SKM-1 (cell line): Measurements from ENCODE around the gene LANCL1.
A peak's percentile ranks its signal among the peaks of the same experiment; 100 is the strongest.
"Not testable (repeated sequence)": the region's sequence is repeated elsewhere in the genome, so short reads cannot be mapped to it uniquely, and the experiment has no call there.

Source experiments
- DNase-seq: peaks from one replicate; lab custom pipeline; 2025; ENCODE audit not compliant: unreplicated experiment; lab: John Stamatoyannopoulos, UW

The LANCL1 gene

DNA sequence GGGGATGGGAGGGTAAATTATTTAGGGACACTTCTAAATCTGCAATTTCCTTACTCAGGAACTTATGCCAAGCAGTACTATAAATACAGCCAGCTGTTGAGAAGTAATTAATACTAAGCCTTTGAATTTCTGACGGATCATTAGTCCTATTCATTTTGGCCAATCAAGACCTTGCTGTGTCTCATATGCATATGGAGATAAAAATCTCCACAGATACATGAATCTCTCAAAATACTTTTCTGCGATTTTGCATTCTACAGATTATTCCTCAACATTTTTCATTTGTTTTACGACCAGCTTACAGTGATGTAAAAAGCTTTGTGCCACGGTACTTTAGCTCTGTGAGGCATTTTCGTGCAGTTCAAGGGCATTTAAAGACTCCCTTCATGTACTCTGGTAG is 16.7 kb downstream of the LANCL1 start:
- DNase-seq, result no peak

DNA sequence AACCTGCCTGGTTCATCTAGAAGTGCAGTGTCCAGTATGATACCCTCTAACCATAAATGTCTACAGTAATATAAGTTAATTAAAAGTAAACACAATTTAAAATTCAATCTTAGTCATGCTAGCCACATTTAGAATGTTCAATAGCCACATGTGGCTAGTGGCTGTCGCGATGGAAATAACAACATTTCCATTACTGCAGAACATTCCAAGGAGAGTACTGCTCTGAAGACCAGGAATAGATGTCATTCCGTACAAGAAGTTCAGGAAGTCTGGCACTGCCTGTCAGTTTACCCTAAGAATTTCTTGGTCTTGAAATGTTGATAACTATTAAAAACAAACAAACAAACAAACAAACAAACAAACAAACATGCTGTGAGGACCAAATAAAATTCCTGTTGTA is 17.2 kb downstream of the LANCL1 start:
- no peak for DNase-seq

DNA sequence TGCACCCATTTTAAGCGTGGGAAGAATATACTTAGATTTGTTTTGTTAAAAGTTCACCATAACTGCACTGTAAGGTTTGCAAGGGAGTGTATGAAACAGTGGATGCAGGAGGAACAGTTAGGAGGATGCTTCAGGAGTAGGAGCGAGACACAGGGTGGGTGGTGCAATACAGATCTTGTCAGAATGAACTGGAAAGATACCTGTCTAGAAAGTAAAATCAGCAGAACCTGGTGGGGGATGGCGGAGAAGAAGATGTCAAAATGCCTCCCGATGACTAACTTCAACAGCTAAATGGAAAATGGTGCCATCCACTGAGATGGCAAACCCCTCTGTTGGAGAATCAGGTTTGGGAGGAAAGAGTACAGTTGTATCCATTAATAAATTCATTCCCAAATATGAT is 18.2 kb downstream of the LANCL1 start:
- DNase-seq, result no peak

DNA sequence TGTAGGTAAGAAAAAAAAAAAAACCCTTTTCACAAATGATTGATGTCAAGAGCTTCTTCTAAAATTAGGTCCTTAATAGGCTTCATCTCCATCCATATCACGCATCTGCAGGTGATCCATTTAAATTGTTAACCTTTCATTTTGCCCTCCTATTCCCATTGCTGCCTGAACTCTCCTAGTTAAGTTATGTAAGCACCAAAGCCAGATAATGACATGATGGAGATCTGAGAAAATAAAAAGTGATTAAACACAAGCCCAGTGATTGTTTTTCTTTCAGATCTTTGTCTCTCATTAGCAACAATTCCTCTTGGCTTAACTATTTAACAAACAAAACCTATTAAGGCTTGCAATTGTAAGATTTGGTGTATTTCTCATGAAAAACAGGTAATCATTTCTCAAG is 20.0 kb downstream of the LANCL1 start:
- no peak for DNase-seq

DNA sequence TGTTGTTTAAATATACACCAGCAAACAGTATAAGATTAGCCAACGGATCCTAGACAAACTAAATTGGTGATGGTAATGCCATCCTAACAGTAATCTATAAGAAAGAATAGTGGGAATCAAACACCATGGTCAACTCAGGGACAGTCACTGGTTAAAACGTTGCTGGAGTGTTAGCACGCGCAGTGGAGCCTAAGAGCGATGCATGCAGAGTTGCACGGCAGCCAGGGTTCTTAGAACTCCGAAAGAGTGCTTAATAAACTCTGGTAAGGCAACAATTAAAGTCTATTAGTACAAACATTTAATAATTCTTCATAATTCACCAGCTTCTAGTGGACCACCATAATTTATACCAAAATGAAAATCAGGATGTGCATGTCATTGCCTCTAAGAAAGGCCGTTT is 22.2 kb downstream of the LANCL1 start:
- DNase-seq, result no peak

DNA sequence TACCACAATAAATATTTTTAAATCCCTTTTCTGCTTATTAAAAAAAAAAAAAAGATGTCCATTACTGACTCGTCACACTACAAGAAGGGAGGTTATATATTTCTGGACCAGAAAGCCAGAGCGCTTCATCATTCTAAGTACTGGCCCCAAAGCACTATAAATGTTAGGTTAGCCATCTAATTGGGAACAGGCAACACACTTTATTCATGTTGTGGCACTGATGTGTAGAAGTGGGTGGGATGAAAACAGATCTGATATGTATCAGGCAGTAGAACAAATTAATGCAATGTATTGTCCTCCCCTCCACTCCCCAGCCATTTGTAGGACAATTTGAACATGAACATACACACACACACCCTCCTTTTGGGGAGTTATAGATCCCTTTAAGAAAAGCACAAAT is 24.4 kb downstream of the LANCL1 start:
- no peak for DNase-seq

DNA sequence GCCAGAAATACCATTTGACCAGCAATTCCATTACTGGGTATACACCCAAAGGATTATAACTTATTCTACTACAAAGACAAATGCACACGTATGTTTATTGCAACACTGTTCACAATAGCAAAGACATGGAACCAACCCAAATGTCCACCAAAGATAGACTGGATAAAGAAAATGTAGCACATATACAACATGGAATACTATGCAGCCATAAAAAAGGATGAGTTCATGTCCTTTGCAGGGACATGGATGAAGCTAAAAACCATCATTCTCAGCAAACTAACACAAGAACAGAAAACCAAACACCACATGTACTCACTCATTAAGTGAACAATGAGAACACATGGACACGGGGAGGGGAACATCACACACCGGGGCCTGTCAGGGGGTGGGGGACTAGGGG is 25.6 kb downstream of the LANCL1 start:
- not testable (repeated sequence) for DNase-seq

DNA sequence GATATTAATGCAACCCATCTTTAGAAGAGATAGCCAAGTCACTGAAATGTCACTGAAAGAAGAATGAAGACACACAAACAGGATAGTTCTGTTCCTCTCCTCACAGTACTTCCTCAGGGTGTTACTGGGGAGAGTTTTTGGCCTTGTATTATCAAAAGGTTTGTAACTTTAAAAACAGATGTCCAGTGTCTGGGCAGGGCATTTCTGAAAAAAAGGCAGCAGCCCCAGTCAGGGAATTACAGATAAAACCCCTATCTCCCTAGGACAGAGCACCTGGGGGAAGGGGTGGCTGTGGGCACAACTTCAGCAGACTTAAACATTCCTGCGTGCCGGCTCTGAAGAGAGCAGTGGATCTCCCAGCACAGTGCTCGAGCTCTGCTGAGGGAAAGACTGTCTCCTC is 30.8 kb downstream of the LANCL1 start:
- DNase-seq, result no peak

DNA sequence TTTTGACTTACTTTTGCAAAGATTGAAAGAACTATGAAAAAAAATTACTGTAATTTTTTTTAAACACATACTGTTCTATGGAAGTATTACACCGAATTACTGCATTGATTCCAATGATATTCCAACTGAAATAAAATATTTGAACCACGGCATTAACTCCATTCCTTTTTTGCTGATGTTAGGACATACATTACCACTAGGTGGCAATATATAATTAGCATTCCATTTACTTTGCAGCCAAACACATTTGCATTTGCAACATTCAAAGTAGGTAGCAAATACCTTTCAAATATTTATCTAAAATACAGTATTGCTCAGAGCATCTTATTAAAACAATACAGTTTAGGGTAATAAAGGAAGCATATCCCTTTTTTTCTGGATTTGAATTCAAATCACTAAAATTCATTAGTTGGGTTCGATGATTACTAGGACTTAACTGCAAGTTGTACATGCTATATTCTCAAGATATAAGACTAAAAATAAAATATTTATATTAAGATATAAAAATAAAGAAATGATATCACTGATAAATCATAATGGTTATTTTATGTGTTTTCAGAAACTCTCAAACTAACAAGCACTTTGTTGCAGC is 31.3 kb downstream of the LANCL1 start:
- DNase-seq, result peak; percentile 31

DNA sequence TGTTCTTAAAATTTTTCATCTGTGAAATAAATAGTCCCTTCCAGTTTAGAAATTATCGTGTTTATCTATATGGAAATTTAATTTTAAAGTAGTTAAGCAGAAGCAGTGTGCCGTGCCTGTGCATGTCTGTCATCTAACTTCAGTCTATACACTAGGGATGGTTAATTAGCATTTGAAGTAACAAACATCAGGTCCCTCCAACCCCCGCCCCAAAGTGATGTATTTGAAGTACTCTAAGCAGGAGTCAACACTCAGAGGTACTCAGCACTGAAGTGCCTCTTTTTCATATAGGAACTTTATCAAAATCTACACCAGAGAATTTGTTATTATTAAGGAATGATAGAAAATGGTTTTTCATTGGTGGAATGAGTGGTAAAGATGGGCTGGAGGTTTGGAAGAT is 33.0 kb downstream of the LANCL1 start:
- no peak for DNase-seq

DNA sequence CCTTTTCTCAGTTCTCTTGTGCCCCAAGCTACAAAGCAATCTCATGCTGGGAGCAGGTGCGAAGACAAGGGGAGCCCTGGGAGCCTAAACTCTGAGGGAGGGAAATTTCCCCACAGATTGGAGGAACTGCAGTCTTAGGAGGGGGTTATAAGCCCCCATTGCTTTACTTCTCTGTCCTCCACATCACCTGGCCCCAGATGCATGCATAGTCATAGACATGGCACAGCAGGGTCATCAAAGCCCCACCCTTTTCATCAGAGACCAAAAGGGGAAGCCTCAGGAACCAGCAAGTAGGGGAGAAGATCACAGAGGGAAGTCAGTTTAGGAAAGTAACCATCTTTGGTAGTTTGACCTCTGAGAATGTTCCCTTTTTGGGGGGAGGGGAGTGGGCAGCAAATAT is 33.7 kb downstream of the LANCL1 start:
- DNase-seq, result peak; percentile 18

DNA sequence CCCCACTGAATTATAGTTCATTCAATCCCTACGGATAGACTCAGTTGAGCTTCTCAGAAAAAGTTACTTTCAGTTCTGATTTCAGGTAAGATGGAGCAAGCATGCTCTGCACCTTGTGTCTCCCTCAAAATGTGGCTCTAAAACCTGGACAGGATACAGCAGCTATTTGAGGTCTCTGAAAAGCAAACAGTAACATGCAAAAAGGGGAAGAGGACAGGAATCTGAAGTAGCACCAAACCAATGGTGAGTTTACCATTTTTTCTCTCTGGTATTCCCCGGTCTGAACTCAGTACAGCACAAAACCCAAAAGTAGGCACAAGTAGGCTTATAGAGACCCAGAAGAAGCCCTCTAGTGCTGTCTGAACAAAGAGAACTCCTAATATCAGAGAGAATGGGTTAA is 34.1 kb downstream of the LANCL1 start:
- DNase-seq, result no peak

DNA sequence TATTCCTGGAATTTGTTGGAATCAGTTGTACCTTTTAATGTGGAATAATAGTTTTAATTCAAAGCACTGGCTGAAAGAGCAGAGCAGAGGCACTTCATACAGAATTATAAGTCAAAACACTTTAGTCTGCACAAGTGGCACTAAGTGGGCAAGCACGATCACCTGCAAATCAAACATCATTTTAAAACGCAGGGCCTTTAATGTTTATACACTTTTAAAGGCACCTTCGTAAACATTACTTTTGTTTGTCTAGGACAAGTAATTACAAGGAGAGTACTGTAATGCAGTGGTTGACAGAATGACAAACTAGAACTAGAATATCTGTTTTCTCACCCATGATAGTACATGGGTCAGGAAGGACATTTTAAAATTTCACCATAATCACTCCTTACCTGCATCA is 36.4 kb downstream of the LANCL1 start:
- DNase-seq, result no peak

DNA sequence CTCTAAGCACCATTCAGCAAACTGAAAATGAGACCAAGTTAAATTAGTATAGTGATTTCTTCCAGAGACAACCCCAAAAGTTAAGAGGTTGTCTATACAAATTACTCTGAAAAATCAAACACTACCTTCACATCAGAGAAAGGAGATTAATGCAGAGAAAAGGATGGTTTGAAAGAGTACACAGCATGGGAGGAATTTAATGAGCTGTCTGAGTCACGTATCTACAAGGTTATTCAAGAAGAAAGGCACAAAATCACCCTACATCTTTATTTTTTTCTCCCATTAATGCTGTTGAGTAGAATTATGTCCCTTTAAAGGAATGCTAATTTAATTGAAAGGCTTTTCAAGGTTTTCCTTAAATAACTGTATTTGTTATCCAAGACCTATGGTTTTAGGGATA is 41.1 kb downstream of the LANCL1 start:
- no peak for DNase-seq

DNA sequence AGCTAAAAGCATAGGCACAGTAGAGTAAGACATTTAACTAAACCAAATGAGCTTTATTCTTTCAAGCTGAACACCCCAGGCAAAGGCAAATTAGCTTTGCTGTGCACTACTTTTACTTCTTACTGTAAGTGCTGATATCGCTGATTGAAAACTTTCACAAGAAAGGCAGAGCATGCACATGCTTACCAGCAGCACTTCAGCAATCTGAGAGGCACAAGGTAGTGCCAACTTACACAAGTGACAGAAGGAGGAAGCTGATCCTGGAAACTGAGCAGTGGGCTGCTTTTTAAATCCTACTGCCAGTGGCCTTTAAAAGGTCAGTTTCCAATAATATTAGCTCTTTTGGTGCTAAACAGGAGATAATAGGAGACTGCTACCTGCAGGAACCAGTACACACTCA is 43.9 kb downstream of the LANCL1 start:
- DNase-seq, result no peak

DNA sequence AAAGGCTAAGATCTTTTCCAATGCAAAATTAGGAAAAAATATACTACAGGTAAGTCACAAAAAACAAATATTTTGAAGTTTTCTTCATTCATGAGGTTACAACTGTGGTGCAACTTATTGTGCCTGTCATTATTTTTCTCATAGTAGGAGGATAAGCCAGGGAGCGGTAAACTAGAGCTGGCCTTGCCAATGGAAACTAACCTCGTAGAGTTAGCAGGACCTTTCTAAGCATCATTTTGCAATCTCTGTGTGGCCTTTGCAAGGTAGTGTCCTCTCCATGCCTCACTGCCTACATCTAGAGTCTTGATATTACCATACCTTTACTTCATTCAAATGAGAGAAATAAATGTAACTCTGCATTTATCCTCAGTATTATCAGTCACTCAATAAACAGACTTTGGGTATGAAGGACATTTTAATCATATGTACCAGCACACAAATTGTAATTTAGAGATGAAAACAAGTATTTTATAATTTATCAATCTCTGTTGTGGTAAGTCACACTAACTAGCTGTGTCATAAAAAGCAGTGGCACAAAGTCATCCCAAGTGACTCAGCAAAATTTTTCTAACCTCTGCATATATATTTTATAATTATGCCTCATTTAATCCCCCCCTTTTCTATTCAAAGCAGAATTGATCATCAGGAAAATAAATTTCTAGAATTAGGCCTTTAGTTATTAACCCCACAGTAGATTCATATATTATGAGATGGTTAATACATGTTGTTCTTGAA is 47.0 kb downstream of the LANCL1 start:
- no peak for DNase-seq

DNA sequence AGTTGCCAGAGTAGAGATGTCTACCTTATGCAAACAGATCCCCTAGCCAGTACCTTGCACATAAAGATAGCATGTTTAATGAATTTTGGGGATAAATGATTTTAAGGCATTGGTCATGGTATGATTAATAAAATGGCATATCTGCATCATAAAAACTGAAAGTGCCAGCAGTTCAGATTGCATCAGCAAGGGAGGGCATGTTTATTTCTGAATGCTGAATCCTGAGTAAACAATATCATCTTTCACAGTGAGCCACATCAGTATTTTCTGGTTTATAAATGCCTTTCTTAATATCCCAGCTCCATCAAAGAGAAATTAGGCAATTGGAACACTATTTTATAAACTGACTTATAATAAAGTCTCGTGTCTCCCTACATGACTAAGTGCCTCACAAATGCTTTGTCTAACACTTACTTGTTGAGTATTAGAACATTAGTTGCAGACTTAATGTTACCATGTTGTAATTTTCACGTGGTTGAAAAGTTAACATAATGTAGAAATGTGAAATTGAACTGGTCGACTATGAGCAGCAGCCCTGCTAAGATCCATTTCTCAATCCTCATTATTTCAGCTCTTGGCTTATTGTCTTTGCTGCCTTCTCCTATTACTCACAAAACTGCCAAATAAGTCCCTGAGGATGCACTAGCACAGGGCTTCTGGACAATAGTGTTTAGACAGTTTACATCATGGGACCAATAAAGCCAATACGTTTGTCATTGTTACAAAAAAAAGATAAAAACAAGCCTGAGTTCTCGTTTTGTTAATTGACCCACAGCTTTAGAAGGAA is 48.0 kb downstream of the LANCL1 start:
- no peak for DNase-seq

DNA sequence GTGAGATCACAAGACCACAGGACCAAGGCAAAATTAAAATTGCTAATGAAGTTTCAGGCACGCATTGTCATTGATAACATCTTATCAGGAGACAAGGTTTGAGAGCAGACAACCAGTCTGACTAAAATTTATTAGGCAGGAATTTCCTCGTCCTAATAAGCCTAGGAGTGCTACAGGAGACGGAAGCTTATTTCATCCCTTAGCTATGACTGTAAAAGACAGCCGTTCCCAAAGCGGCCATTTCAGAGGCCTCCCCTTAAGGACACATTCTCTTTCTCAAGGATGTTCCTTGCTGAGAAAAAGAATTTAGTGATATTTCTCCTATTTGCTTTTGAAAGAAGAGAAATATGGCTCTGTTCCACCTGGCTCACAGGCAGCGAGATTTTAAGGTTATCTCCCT is 49.2 kb downstream of the LANCL1 start:
- DNase-seq, result not testable (repeated sequence)

DNA sequence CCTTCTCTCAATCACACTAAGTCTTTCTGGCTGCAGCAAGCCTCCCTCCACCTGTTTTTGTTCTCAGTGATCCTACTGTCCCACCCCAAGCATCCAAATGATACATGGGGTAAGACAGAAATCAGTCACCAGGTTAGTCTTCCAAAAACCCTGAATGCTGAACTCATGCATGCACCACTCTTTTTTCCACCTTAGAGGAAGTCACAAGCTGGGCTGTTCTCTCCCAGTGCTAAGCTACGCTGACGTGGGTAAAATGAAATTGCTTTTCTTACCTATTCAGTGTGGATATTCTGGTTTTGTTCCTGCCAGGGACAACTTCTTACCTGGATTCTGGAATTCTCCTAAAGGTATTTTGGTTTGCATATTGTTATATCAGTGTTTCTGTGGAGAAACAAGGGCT is 54.2 kb downstream of the LANCL1 start:
- no peak for DNase-seq

DNA sequence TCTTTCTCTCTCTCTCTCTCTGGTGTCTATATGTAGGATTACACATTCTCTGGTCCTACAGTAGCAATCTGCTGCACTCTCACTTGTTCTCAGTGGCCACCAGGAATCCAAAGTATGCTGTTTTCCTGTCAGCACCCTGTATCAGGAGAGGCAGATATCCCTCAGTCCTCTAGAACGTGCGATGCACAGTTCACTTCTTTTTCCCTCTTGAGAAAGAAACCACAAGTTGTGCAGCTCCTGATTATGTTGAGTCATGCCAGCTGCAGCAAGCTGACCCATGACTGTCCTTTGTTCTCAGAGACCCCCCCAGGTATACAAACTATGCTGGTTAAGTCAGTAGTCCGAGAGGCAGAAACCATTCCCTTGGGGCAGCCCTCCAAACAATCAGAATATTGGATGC is 54.6 kb downstream of the LANCL1 start:
- DNase-seq, result no peak

DNA sequence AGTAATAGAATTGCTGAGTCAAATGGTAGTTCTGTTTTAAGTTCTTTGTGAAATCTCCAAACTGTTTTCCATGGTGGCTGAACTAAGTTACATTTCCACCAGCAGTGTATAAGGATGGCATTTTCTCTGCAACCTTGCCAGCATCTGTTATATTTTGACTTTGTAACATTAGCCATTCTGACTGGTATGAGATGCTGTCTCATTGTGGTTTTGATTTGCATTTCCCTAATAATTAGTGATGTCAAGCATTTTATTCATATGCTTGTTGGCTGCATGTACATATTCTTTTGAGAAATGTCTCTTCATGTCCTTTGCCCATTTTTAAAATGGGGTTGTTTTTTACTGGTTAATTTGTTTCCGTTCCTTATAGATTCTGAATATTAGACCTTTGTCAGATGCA is 63.9 kb downstream of the LANCL1 start:
- no peak for DNase-seq

DNA sequence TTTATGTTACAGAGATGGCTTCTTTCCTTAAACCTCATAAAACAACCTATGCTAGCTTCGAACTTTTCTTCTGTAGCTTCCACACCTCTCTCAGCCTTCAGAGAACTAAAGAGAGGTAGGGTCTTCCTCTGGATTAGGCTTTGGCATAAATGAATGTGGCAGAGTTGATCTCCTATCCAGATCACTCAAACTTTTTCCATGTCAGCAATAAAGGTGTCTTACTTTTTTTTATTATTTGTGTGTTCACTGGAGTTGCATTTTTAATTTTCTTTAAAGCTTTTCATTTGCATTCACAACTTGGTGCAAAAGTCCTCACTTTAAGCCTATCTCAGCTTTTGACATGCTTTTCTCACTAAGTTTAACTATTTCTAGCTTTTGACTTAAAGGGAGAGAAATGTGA is 66.0 kb downstream of the LANCL1 start:
- no peak for DNase-seq
